IPS DF 6.9 (cell line): ENCODE measurements around the gene RGS9BP.
"Not testable (repeated sequence)": the region's sequence is repeated elsewhere in the genome, so short reads cannot be mapped to it uniquely, and the experiment has no call there.

Experiments
- DNase-seq: peaks from one replicate; pipeline ENCODE4 v3.0.0-alpha.2; 2013; ENCODE audit warnings: low read depth, low spot score
- H3K27ac ChIP-seq: one replicate; pipeline ENCODE4 v1.5.1; 2013; ENCODE audit warnings: low read length, control low read depth
- H3K27me3 ChIP-seq: 2 replicates; pipeline ENCODE4 v1.6.1; 2013; ENCODE audit warnings: mild to moderate bottlenecking, low read length; ENCODE audit not compliant: control insufficient read depth, insufficient read depth
- H3K36me3 ChIP-seq: 2 replicates; pipeline ENCODE4 v1.6.1; 2013; ENCODE audit warnings: low read length; ENCODE audit not compliant: control insufficient read depth, insufficient read depth
- H3K4me1 ChIP-seq: 2 replicates; pipeline ENCODE4 v1.6.1; 2013; ENCODE audit warnings: low read length; ENCODE audit not compliant: control insufficient read depth, insufficient read depth
- H3K4me3 ChIP-seq: 2 replicates; pipeline ENCODE4 v1.5.1; 2013; ENCODE audit warnings: mild to moderate bottlenecking, low read length
- H3K9me3 ChIP-seq: 2 replicates; pipeline ENCODE4 v1.6.1; 2013; ENCODE audit warnings: low read length, inconsistent platforms; ENCODE audit not compliant: control insufficient read depth, insufficient read depth
- WGBS: extraction: QIAGEN DNeasy Blood & Tissue Kit; methylation state at CpG from one replicate; pipeline ENCODE4 v1.1.7; 2013; ENCODE audit warnings: mixed read lengths, missing lambda C conversion rate; ENCODE audit not compliant: insufficient read length, insufficient coverage; 5-methylcytosine and 5-hydroxymethylcytosine counted together

RGS9BP gene

GRCh38 chr19:32680986-32681385 lies 5.3 kb downstream of the RGS9BP start:
- no peak overlapping the region for H3K4me3 ChIP-seq
- no peaks in the 10 kb centered on the region for H3K36me3 ChIP-seq
- H3K4me1 ChIP-seq, result no peaks in the 10 kb centered on the region
- H3K27me3 ChIP-seq, result peaks cover 17% of the 10 kb centered on the region
- H3K9me3 ChIP-seq, result no peaks in the 10 kb centered on the region
- no CpG with 5 or more reads among the region's 2 CpGs for WGBS
- DNase-seq, result no peak
- no peak overlapping the region for H3K27ac ChIP-seq

- Histone ChIP-seq H3K4me1 (no peaks in the 10 kb centered on the region), H3K27ac (no peak overlapping the region), H3K9me3 (no peaks in the 10 kb centered on the region), H3K4me3 (no peak overlapping the region), H3K36me3 (no peaks in the 10 kb centered on the region), H3K27me3 (peaks cover 4% of the 10 kb centered on the region; the same call in 1 of the 2 replicates)
- DNase-seq, result no peak
- no CpG with 5 or more reads among the region's 4 CpGs for WGBS
Observed at GRCh38 chr19:32682317-32682716, 6.7 kb downstream of the RGS9BP start.

- no peak for DNase-seq
- H3K9me3 ChIP-seq, result no peaks in the 10 kb centered on the region
- no peaks in the 10 kb centered on the region for H3K27me3 ChIP-seq
- H3K4me3 ChIP-seq, result no peak overlapping the region
- no peaks in the 10 kb centered on the region; the same call in 1 of the 2 replicates for H3K36me3 ChIP-seq
- H3K4me1 ChIP-seq, result no peaks in the 10 kb centered on the region
- H3K27ac ChIP-seq, result no peak overlapping the region
- no CpG with 5 or more reads among the region's 6 CpGs for WGBS
Observed at GRCh38 chr19:32686847-32687475, 11.3 kb downstream of the RGS9BP start.

GRCh38 chr19:32687681-32688080 lies 12.0 kb downstream of the RGS9BP start:
- no peak for DNase-seq
- H3K9me3 ChIP-seq, result no peaks in the 10 kb centered on the region
- WGBS, result no CpG with 5 or more reads among the region's 4 CpGs

GRCh38 chr19:32688311-32688710 lies 12.7 kb downstream of the RGS9BP start:
- H3K4me3 ChIP-seq, result no peak overlapping the region
- no peak for DNase-seq
- WGBS, result no CpG with 5 or more reads among the region's 1 CpG

More at GRCh38 chr19:32687681-32688080, 12.0 kb downstream of the RGS9BP start:
- peaks cover 1% of the 10 kb centered on the region; the same call in 1 of the 2 replicates for H3K27me3 ChIP-seq
- H3K4me1 ChIP-seq, result peaks cover 6% of the 10 kb centered on the region
- H3K27ac ChIP-seq, result no peak overlapping the region
- no peak overlapping the region for H3K4me3 ChIP-seq
- no peaks in the 10 kb centered on the region; the same call in 1 of the 2 replicates for H3K36me3 ChIP-seq

GRCh38 chr19:32691291-32691951 lies 15.8 kb downstream of the RGS9BP start, which contains the start of gene NUDT19:
Gene NUDT19, plus strand, starts transcription at chr19:32691821. Its CDS starts 140 bp downstream, at chr19:32691961.
- H3K9me3 ChIP-seq, result no peaks in the 10 kb centered on the region
- DNase-seq, result no peak
- peak within 1 kb of the TSS; percentile 48; the same call in 1 of the 2 replicates for H3K4me3 ChIP-seq
- H3K27ac ChIP-seq, result no peak within 1 kb of the TSS
- peaks cover 3% of the 10 kb centered on the region; the same call in 1 of the 2 replicates for H3K27me3 ChIP-seq
- no peaks in the 10 kb centered on the region; the same call in 1 of the 2 replicates for H3K36me3 ChIP-seq
- H3K4me1 ChIP-seq, result peaks cover 6% of the 10 kb centered on the region
- no CpG with 5 or more reads among the region's 32 CpGs for WGBS

More at GRCh38 chr19:32688311-32688710, 12.7 kb downstream of the RGS9BP start:
- Histone ChIP-seq H3K27ac (no peak overlapping the region), H3K4me1 (peaks cover 6% of the 10 kb centered on the region), H3K27me3 (peaks cover 3% of the 10 kb centered on the region; the same call in 1 of the 2 replicates), H3K36me3 (no peaks in the 10 kb centered on the region; the same call in 1 of the 2 replicates), H3K9me3 (no peaks in the 10 kb centered on the region)

- Histone ChIP-seq H3K4me1 (peaks cover 6% of the 10 kb centered on the region), H3K27ac (no peak overlapping the region), H3K9me3 (no peaks in the 10 kb centered on the region), H3K27me3 (peaks cover 3% of the 10 kb centered on the region; the same call in 1 of the 2 replicates), H3K36me3 (no peaks in the 10 kb centered on the region; the same call in 1 of the 2 replicates), H3K4me3 (peak overlapping the region; percentile 48; the same call in 1 of the 2 replicates)
- WGBS, result no CpG with 5 or more reads among the region's 93 CpGs
- no peak for DNase-seq
Observed at GRCh38 chr19:32691952-32692726, 16.5 kb downstream of the RGS9BP start.

GRCh38 chr19:32692727-32693061 lies 17.0 kb downstream of the RGS9BP start:
- Histone ChIP-seq H3K4me1 (peaks cover 6% of the 10 kb centered on the region), H3K27me3 (peaks cover 3% of the 10 kb centered on the region; the same call in 1 of the 2 replicates), H3K36me3 (no peaks in the 10 kb centered on the region; the same call in 1 of the 2 replicates), H3K4me3 (peak overlapping the region; percentile 48; the same call in 1 of the 2 replicates), H3K9me3 (no peaks in the 10 kb centered on the region), H3K27ac (no peak overlapping the region)
- no CpG with 5 or more reads among the region's 7 CpGs for WGBS
- DNase-seq, result no peak

- H3K27ac ChIP-seq, H3K9me3 ChIP-seq, H3K27me3 ChIP-seq, H3K36me3 ChIP-seq, DNase-seq, H3K4me3 ChIP-seq, H3K4me1 ChIP-seq: not testable (repeated sequence)
- no CpG with 5 or more reads among the region's 20 CpGs for WGBS
Observed at GRCh38 chr19:32693151-32694108, 17.8 kb downstream of the RGS9BP start.
